Measurements from ENCODE around the gene KIF7.

DNA sequence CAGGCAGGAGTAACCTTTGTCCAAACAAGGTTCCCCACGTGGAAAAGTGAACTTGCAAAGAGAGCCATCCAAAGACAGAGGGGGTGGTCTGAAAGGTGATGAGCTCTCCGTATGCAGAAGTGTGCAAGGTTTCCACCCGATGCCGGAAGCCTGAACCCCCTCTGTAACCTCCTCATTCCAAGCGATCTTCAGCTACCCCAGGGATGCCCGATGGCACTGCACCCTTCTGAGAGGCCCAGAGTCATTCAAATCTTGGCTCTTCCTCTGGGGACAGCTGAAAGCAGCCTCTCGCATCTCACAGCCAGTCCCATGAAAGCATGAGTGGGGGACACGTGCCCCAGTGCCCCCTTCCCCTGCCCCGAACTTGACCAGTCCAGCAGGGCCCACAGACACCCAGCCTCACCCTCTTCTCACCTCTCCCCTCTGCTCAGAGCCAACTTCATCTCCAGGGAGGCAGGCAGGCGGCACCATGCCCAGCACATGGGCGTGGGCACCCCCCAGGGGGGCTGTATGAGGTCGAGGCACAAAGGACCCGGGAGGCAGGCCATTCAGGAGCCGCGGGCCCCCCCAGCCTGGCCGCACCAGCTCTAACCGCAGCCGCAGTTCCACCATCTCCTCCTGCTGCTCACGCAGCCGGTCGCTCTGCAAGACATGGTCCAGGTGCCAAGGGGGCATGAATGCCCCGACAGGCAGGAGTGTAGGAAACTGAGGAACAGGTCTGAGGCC, 8.7 kb downstream of the KIF7 start:
- TF ChIP-seq POLR2A (IDR thresholded peaks at IDR 0.05) (no peak), CTCF (IDR thresholded peaks at IDR 0.05) (no peak)

Data from adrenal gland (tissue), 5 donors.